GM23338 (cell line): ENCODE measurements around the gene HIGD2B.
"Not testable (repeated sequence)": the region's sequence is repeated elsewhere in the genome, so short reads cannot be mapped to it uniquely, and the experiment has no call there.

ENCODE experiments used
- EZH2 ChIP-seq: fragments of 200-600 bp; sonication (generic); IDR thresholded peaks from one replicate; pipeline ENCODE4 v1.8.0; 2017; ENCODE audit warnings: antibody characterized with exemption, mild to moderate bottlenecking, low read depth; ENCODE audit not compliant: unreplicated experiment
- POLR2AphosphoS5 ChIP-seq: IDR thresholded peaks from 2 replicates; pipeline ENCODE4 v1.6.1; 2016; ENCODE audit warnings: antibody characterized with exemption, low read depth
- TF ChIP-seq, protein P1 (sequence below): IDR thresholded peaks from one replicate; pipeline ENCODE4 v1.6.1; 2018; ENCODE audit warnings: antibody characterized with exemption; ENCODE audit not compliant: unreplicated experiment

DNA sequence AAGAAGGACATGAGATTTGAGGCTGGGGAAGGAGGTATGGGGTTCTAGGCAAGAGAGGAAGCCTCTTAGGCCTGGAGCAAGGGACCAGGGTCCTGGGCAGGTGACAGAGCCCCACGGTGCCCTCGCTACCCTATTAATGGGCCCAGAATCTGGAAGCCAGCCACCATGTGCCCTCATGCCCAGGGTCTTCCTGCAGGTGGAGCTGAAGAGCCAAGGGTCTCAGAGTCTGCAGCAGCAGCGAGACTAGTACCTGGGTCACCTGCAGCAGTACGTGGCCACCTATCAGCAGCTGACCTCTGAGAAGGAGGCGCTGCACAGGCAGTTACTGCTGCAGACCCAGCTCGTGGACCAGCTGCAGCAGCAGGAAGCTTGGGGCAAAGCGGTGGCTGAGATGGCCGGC, 22.1 kb downstream of the HIGD2B start:
- TF ChIP-seq, protein P1, sequence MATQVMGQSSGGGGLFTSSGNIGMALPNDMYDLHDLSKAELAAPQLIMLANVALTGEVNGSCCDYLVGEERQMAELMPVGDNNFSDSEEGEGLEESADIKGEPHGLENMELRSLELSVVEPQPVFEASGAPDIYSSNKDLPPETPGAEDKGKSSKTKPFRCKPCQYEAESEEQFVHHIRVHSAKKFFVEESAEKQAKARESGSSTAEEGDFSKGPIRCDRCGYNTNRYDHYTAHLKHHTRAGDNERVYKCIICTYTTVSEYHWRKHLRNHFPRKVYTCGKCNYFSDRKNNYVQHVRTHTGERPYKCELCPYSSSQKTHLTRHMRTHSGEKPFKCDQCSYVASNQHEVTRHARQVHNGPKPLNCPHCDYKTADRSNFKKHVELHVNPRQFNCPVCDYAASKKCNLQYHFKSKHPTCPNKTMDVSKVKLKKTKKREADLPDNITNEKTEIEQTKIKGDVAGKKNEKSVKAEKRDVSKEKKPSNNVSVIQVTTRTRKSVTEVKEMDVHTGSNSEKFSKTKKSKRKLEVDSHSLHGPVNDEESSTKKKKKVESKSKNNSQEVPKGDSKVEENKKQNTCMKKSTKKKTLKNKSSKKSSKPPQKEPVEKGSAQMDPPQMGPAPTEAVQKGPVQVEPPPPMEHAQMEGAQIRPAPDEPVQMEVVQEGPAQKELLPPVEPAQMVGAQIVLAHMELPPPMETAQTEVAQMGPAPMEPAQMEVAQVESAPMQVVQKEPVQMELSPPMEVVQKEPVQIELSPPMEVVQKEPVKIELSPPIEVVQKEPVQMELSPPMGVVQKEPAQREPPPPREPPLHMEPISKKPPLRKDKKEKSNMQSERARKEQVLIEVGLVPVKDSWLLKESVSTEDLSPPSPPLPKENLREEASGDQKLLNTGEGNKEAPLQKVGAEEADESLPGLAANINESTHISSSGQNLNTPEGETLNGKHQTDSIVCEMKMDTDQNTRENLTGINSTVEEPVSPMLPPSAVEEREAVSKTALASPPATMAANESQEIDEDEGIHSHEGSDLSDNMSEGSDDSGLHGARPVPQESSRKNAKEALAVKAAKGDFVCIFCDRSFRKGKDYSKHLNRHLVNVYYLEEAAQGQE: not testable (repeated sequence)
- not testable (repeated sequence) for TF ChIP-seq EZH2, POLR2AphosphoS5
